NCI-H2196 (cell line): ENCODE measurements around the gene PARD6B.
"Not testable (repeated sequence)": the region's sequence is repeated elsewhere in the genome, so short reads cannot be mapped to it uniquely, and the experiment has no call there.

Source experiments
- DNase-seq: peaks from one replicate; lab custom pipeline; 2025; ENCODE audit not compliant: unreplicated experiment; lab: John Stamatoyannopoulos, UW

Gene PARD6B

DNA sequence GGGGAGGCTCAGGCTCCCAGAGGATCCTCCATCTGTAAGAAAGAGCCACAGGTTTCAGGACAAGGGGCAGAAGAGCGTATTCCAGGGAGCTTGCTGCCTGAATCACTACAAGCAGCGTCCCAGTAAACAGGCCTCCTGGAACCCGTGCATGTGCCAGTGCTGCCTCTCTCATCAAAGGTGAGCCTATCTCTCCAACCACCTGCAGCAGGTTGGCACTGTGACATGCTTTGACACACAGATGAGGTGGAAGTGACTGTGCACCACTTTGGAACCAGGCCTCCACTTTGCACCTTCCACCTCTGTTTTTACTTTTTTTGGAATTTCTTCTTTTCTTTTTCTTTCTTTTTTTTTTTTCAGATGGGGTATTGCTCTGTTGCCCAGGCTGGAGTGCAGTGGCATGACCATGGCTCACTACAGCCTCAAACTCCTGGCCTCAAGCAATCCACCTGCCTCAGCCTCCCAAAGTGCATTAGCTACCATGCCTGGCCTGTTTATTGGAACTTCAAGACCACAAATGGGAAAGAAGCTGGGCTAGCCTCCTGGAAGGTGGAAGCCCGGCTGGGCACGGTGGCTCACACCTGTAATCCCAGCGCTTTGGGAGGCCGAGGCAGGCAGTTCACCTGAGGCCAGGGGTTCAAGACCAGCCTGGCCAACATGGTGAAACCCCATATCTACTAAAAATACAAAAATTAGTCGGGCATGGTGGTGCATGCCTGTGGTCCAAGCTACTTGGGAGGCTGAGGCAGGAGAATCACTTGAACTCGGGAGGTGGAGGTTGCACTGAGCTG, 27.5 kb upstream of the PARD6B start:
- DNase-seq = not testable (repeated sequence)

DNA sequence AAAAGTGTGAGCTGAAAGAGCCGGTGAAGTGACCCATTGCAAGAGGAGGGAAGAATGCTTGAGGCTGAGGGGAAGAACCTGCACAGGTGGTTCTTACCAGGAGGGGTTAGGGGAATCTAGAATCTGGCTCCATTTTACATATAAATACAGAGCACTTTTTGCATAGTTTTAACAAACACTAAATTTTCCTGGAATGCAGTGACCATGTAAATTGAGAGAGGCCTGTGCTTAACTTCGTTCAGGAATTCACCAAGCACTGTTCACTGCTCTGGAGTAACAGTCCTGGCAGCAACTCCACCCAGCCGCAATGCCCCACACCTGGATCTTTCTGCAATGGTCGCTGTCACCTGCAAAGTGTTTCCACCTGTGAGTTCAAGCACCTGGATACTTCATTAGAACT, 26.9 kb upstream of the PARD6B start:
- no peak for DNase-seq

GRCh38 chr20:50704971-50705370, 26.4 kb upstream of the PARD6B start:
- no peak for DNase-seq

GRCh38 chr20:50708845-50709635, 22.3 kb upstream of the PARD6B start:
- DNase-seq = no peak

- DNase-seq = no peak
Measured at GRCh38 chr20:50709636-50709973, 21.8 kb upstream of the PARD6B start.

- DNase-seq = no peak
Measured at GRCh38 chr20:50710492-50711063, 20.8 kb upstream of the PARD6B start.

DNA sequence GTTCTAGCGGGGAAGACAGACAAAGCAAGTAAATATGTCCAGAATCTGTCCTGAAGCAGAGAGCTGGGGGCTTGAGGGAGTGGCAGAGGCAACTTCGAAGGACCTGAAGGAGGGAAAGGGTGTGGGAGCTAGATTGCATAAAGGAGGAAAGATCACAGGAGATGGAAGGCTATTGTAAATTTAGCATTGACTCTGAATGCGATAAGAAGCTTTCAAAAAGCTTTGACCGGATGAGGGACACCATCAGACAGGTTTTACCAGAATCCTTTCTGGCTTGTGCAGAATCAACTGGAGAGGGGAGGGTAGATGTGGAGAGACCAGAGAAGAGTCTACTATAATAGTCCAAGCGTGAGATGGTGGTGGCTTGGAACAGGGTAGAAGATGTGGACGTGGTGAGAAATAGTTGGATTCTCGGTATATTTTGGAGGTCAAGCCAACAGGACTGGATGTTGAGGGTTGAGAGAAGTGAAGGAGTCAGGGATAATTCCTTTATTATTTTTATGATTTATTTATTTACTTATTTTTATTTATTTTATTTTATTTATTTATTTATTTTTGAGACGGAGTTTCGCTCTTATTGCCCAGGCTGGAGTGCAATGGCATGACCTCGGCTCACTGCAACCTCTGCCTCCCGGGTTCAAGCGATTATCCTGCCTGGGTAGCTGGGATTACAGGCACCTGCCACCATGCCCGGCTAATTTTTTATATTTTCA, 20.1 kb upstream of the PARD6B start:
- no peak for DNase-seq

- DNase-seq = no peak
Measured at GRCh38 chr20:50712771-50713656, 18.4 kb upstream of the PARD6B start.

- DNase-seq = peak; percentile 10
Measured at GRCh38 chr20:50713657-50714101, 17.7 kb upstream of the PARD6B start.

DNA sequence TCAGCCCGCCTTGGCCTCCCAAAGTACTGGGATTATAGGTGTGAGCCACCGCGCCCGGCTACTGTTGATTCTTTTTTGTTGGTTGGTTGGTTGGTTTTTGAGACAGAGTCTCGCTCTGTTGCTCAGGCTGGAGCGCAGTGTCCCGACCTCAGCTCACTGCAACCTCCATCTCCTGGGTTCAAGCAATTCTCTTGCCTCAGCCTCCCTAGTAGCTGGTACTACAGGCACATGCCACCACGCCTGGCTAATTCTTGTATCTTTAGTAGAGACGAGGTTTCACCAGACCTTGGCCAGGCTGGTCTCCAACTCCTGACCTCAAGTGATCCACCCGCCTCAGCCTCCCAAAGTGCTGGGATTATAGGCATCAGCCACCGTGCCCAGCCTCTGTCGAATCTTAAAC, 17.0 kb upstream of the PARD6B start:
- DNase-seq = not testable (repeated sequence)

DNA sequence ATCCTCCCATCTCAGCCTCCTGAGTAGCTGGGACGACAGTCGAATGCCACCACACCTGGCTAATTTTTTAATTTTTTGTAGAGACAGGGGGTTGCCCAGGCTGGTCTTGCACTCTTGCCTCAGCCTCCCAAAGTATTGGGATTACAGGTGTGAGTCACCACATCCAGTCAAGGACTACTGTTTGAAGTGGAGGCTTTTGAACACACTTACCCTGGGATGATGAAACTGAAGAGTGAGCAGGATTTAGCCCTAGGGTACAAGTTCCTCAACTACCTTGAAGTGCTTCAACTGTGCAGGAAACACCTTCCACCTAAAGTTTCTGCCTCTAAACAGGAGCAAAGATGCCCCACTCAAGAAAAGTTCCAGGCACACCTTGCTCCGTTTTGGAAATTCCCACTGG, 15.7 kb upstream of the PARD6B start:
- no peak for DNase-seq

GRCh38 chr20:50716518-50716917, 14.9 kb upstream of the PARD6B start:
- DNase-seq = no peak

DNA sequence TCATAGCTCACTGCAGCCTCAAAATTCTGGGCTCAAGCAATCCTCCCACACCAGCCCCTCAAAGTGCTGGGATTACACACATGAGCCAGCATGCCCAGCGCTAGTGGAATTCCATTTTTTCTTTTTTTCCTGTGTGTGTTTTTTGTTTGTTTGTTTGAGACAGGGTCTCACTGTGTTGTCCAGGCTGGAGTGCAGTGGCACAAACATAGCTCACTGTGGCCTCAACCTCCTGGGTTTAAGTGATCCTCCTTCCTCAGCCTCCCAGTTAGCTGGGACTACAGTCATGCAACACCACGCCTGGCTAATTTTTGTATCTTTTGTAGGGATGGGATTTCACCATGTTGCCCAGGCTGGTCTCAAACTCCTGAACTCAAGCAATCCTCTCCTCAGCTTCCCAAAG, 14.1 kb upstream of the PARD6B start:
- DNase-seq = no peak

DNA sequence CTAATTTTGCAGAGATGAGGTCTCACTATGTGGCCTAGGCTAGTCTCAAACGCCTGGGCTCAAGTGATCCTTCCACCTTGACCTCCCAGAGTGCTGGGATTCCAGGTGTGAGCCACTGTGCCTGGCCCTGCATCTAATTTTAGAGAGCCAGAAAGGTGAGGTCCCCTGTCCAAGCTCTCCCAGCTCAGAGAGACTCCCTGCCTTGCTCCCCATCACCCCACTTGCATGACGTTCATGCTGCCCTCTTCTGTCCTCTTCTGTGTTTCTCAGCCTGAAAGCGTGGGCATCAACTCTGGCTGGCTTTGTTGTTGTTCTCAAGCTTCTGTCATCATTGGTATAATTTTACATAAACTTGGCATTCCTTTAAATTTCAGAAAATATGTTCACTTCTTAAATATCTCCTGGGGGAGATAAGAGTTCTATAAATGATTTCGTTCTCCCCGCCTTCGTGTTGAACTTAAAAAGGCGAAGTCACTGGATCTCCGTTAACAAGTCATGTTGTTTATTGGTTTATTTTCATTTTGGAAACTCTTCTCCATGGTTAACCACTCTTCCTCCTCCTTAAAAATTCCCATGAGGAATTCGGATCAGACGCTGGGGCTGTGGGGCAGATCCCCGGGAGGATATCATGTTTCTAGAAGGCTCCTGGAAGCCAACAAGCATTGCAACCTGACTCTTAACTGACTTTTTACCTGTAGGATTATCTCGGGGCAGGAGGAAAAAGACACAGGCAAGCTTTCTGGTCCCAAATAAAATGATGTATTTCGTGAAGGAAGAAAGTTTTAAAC, 13.2 kb upstream of the PARD6B start:
- no peak for DNase-seq

DNA sequence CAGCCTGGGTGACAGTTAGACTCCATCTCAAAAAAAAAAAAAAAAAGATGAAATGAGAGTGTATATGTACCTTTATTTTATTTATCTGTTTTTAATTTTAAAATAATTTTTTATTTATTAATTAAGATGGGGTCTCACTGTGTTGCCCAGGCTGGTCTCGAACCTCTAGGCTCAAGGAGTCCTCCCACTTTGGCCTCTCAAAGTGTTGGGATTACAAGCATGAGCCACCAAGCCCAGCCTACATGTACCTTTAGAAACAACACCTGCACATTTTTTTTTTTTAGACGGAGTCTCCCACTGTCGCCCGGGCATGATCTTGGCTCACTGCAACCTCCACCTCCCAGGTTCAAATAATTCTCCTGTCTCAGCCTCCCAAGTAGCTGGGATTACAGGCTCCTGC, 12.1 kb upstream of the PARD6B start:
- no peak for DNase-seq

DNA sequence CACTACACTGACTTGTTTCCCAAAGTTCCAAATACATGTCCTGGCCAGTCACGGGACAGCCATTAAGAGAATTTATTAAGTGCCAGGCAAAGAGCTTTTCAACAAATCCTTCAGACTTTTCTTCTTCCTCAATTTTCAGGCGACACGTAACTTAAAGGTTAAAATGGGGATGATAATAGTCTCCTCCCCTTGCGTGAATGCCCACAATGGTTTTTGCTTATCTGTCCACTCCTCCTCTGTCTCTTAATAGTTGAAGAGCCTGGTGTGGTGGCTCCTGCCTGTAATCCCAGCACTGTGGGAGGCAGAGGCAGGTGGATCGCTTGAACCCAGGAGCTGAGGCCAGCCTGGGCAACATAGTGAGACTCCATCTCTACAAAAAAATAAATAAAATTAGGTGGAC, 11.4 kb upstream of the PARD6B start:
- no peak for DNase-seq

DNA sequence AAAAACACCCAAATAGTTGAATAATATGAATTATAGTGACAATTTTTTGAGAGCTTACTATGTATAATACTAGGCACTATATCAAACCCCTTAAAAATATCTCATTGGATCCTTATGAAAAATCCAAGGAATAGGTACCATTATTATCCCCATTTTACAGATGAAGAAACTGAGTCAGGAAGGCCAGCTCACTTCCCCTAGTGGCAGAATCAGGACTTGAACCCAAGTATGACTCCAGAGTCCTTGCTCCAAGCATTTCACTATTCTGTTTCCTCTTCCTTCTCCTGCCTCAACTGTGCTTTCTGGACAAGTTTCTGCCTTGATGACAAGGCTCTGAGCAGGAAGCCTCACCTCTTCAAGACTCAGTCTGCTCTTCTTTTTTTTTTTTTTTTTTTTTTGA, 10.8 kb upstream of the PARD6B start:
- DNase-seq = no peak

GRCh38 chr20:50721881-50722281, 9.5 kb upstream of the PARD6B start:
- DNase-seq = no peak

DNA sequence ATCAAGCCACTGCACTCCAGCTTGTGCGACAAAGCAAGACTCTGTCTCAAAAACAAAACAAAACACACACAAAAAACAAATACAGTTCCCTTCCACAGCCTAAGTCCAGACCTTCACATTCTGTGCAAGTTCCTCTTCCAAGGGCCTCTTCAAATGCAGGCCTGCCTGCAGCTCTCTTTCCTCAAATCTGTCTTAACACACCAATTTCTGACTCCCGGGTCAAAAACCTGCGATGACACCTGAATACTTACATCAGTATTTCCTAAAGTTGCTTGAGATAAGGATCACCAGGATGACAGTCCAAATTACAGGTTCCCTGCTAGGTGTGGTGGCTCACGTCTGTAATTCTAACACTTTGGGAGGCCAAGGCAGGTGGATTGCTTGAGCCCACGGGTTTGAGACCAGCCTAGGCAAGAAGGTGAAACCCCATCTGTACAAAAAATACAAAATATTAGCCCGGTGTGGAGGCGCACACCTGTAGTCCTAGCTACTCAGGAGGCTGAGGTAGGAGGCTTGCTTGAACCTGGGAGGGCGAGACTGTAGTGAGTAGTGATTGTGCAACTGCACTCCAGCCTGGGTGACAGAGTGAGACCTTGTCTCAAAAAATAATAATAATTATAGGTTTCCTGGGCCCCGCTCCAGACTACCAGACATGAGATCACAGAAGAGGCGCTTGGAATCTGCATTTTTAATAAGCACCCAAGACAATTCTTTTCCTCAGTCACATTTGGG, 8.8 kb upstream of the PARD6B start:
- no peak for DNase-seq
